Glutamatergic neuron (in vitro differentiated cells): Measurements from ENCODE around the gene PLEKHB2. TPM values are rescaled to one million over a fixed set of nuclear protein-coding genes. Genes with fewer than 3 reads are reported as not detected.
"Not testable (repeated sequence)": the region's sequence is repeated elsewhere in the genome, so short reads cannot be mapped to it uniquely, and the experiment has no call there.

Experiments
- DNase-seq: peaks from one replicate; pipeline ENCODE4 v3.0.0; 2022
- H3K27ac Mint-ChIP-seq: one replicate; pipeline ENCODE4 v1.8.0; 2020; ENCODE audit warnings: mild to moderate bottlenecking, mixed read lengths, inconsistent platforms; ENCODE audit not compliant: unreplicated experiment
- H3K27me3 Mint-ChIP-seq: one replicate; pipeline ENCODE4 v1.8.0; 2020; ENCODE audit warnings: mild to moderate bottlenecking, moderate library complexity, mixed read lengths, inconsistent platforms; ENCODE audit not compliant: unreplicated experiment
- H3K36me3 Mint-ChIP-seq: one replicate; pipeline ENCODE4 v1.8.0; 2020; ENCODE audit warnings: mild to moderate bottlenecking, mixed read lengths, inconsistent platforms; ENCODE audit not compliant: unreplicated experiment
- H3K4me1 Mint-ChIP-seq: one replicate; pipeline ENCODE4 v1.8.0; 2020; ENCODE audit warnings: mild to moderate bottlenecking, low read depth, mixed read lengths, inconsistent platforms; ENCODE audit not compliant: unreplicated experiment
- H3K4me3 Mint-ChIP-seq: one replicate; pipeline ENCODE4 v1.8.0; 2020; ENCODE audit warnings: mild to moderate bottlenecking, mixed read lengths, inconsistent platforms; ENCODE audit not compliant: unreplicated experiment
- H3K9me3 Mint-ChIP-seq: one replicate; pipeline ENCODE4 v1.8.0; 2020; ENCODE audit warnings: mild to moderate bottlenecking, moderate library complexity, mixed read lengths, inconsistent platforms; ENCODE audit not compliant: unreplicated experiment
- total RNA-seq: library from RNA; stranded (reverse); fragmentation: NEBNext Ultra II Directional; extraction: Animal tissue kit (Norgen Biotek cat#: 25700); gene quantifications from one replicate; pipeline ENCODE4 v1.2.1, GENCODE V29; 2021; ENCODE audit not compliant: unreplicated experiment
- TF ChIP-seq, protein P1 (sequence below): fragments of 200-600 bp; sonication (generic); IDR thresholded peaks from one replicate; pipeline ENCODE4 v1.5.0; 2021; ENCODE audit not compliant: partially characterized antibody, unreplicated experiment

PLEKHB2 gene
- total RNA-seq, 1 donor from 2014 or later: 42.4 TPM

DNA sequence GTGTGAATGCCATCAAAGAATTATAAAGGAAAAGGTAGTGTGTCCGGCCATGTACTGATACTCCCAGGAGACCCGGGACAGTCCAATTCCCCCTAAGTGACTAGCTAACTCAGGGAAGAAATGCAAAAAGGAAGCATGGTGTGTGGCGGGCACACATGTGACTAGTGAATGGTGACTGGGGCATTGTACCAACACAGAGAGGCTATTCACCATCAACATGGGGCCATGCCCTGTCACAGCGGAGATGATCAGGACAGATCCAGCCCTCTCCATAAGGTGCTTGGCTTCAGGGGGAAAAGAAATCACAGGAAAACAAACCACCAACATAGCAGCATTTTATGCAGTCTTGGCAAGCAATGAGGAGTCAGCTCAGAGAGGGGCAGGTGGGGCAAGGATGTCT lies 46.2 kb upstream of the PLEKHB2 start:
- no peak for DNase-seq
- Mint-ChIP-seq H3K27me3 (no peaks in the 10 kb centered on the region), H3K9me3 (peaks cover 2% of the 10 kb centered on the region), H3K4me3 (no peak overlapping the region), H3K4me1 (peaks cover 25% of the 10 kb centered on the region), H3K27ac (no peak overlapping the region), H3K36me3 (no peaks in the 10 kb centered on the region)
- TF ChIP-seq, protein P1, sequence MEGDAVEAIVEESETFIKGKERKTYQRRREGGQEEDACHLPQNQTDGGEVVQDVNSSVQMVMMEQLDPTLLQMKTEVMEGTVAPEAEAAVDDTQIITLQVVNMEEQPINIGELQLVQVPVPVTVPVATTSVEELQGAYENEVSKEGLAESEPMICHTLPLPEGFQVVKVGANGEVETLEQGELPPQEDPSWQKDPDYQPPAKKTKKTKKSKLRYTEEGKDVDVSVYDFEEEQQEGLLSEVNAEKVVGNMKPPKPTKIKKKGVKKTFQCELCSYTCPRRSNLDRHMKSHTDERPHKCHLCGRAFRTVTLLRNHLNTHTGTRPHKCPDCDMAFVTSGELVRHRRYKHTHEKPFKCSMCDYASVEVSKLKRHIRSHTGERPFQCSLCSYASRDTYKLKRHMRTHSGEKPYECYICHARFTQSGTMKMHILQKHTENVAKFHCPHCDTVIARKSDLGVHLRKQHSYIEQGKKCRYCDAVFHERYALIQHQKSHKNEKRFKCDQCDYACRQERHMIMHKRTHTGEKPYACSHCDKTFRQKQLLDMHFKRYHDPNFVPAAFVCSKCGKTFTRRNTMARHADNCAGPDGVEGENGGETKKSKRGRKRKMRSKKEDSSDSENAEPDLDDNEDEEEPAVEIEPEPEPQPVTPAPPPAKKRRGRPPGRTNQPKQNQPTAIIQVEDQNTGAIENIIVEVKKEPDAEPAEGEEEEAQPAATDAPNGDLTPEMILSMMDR: no peak

DNA sequence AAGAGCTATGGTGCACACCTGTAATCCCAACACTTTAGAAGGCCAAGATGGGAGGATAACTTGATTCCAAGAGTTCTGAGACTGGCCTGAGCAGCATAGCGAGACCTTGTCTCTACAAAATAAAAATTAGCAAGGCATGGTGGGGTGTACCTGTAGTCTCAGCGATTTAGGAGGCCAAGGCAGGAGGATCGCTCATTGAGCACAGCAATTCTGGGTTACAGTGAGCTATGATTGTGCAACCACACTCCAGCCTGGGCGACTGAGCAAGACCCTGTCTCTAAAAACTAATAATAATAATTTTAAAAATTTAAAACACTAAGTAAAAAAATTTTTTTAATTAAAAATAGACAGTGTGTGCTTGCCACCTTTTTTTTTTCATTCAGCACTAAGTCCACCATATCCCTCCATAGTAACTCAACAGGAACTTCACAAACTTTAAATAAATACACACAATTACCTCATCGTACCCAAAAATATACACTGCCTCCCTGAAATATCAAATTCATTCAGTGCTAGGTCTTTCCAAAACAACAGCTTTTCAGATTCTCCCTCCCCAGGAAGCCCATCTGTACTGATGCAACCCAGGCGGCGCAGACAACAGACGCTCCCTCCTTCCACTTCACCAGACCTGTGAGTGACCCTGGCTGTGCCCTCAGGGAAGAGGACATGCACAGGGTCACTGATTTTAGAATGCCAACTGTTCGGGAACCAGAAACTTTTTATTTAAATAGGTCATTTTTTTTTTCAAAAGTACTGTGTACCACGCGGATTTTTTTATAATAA lies 41.4 kb upstream of the PLEKHB2 start:
- DNase-seq: peak; percentile 47
- peak overlapping the region; percentile 36 for H3K4me3 Mint-ChIP-seq
- TF ChIP-seq, protein P1: no peak
- peak overlapping the region; percentile 74 for H3K27ac Mint-ChIP-seq
- peaks cover 3% of the 10 kb centered on the region for H3K27me3 Mint-ChIP-seq
- H3K9me3 Mint-ChIP-seq: peaks cover 6% of the 10 kb centered on the region
- peaks cover 19% of the 10 kb centered on the region for H3K4me1 Mint-ChIP-seq
- H3K36me3 Mint-ChIP-seq: no peaks in the 10 kb centered on the region

DNA sequence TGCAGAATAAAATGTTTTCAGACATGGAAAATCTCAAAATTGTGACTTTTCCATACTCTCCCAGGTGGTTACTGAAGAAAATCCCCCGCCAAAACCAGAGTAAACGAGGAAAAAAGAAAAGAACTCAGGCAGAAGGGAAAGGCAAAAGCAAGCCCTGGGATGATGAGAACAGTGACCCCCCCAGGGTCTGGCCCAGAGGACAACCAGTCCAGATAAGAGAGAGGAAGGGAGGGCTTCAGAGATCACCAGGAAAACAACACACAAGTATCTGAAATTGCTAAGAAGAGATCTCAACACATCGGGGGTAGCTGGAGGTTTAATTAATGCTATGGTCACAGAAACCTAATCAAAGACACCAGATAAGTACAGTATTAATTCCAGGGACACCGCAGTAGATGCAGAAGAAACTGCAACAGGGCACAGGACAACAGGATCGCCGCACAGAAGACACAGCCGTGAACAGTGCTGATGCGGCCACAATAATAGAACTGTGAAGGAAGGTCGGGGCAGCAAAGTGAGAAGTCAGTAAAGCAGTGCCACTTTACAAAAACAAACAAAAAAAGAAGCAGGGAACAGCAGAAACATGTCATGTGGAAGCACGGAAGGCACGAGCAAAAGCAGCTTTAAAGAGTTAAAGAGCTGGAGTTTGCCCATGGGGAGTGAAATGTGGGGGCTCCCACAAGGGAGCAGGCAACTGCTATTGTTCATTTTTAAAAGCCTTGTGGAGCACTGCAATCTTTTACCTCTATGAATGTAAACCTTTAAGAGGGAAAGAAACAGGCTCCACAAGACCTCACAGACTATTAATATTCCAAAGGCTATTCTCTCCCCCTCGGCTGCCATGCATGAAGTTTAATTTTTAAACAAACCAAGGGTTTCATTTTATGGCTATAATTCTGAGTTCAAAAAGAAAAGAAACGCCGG lies 40.3 kb upstream of the PLEKHB2 start:
- Mint-ChIP-seq H3K4me1 (peaks cover 15% of the 10 kb centered on the region), H3K36me3 (no peaks in the 10 kb centered on the region), H3K9me3 (peaks cover 6% of the 10 kb centered on the region), H3K4me3 (peak overlapping the region; percentile 33), H3K27ac (peak overlapping the region; percentile 75), H3K27me3 (peaks cover 3% of the 10 kb centered on the region)
- TF ChIP-seq, protein P1: no peak
- DNase-seq: no peak

DNA sequence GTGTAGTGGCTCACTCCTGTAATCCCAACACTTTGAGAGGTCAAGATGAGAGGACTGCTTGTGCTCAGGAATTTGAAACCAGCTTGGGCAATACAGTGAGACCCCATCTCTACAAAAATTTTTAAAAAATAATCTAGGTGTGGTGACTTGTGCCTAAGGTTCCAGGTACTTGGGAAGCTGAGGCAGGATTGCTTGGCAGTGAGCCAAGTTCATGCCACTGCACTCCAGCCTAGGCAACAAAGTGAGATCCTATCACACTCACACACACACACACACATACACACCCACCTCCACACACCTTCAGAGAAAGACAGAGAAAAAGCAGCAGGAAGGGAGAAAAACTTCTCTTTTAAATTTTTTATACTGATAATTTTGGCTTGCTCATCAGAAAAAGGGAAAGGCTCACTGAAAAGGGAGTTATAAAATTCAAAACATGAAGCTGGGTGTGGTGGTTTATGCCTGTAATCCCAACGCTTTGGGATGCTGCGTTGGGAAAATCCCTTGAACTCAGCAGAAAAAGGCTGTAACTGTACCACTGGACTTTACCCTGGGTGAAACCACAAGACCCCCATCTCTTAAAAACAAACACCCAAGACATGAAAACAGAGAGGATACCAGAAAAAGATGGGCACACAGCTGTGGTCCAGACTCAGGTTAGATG lies 37.5 kb upstream of the PLEKHB2 start:
- TF ChIP-seq, protein P1: no peak
- H3K27ac Mint-ChIP-seq: no peak overlapping the region
- peaks cover 14% of the 10 kb centered on the region for H3K4me1 Mint-ChIP-seq
- peaks cover 4% of the 10 kb centered on the region for H3K27me3 Mint-ChIP-seq
- H3K36me3 Mint-ChIP-seq: no peaks in the 10 kb centered on the region
- peaks cover 6% of the 10 kb centered on the region for H3K9me3 Mint-ChIP-seq
- DNase-seq: no peak
- no peak overlapping the region for H3K4me3 Mint-ChIP-seq

DNA sequence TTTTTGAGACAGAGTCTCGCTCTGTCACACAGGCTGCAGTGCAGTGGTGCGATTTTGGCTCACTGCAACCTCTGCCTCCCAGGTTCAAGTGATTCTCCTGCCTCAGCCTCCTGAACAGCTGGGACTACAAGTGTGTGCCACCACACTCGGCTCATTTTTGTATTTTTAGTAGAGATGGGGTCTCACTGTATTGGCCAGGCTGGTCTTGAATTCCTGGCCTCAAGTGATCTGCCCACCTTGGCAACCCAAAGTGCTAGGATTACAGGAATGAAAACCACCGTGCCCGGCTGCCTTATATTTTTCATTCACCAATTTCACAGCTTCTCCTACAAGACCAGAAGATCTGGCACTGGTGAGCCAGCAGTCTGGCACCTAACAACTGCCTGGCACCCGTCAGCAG lies 37.0 kb upstream of the PLEKHB2 start:
- peaks cover 14% of the 10 kb centered on the region for H3K4me1 Mint-ChIP-seq
- H3K9me3 Mint-ChIP-seq, DNase-seq, H3K27ac Mint-ChIP-seq, H3K4me3 Mint-ChIP-seq, H3K36me3 Mint-ChIP-seq, H3K27me3 Mint-ChIP-seq: not testable (repeated sequence)

DNA sequence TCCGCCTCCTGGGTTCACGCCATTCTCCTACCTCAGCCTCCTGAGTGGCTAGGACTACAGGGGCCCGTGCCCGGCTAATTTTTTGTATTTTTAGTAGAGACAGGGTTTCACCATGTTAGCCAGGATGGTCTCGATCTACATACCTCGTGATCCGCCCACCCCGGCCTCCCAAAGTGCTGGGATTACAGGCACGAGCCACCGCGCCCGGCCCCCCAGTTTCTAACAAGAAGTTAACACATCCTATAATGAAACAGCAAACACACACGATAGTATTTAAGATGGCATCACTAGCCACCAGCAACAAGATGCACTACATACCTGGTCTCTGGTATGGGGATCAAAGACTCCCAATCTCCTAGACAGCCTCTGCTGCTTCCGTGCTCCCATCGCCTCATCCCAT lies 29.6 kb upstream of the PLEKHB2 start:
- H3K27me3 Mint-ChIP-seq, H3K9me3 Mint-ChIP-seq, H3K36me3 Mint-ChIP-seq, H3K4me3 Mint-ChIP-seq, H3K4me1 Mint-ChIP-seq, DNase-seq: not testable (repeated sequence)
- peak overlapping the region; percentile 72 for H3K27ac Mint-ChIP-seq
